Activated naive CD4-positive, alpha-beta T cell treated with anti-CD3 and anti-CD28 coated beads, Interleukin-2, amount 50 U/mL, for 24 hours (primary cell): Measurements from ENCODE around the gene CUL4A.

Experiments
- H3K27ac Mint-ChIP-seq: one replicate; pipeline ENCODE4 v1.8.0; 2021; ENCODE audit warnings: mild to moderate bottlenecking, mixed read lengths
- H3K27me3 Mint-ChIP-seq: one replicate; pipeline ENCODE4 v1.8.0; 2021; ENCODE audit warnings: mixed read lengths
- H3K36me3 Mint-ChIP-seq: one replicate; pipeline ENCODE4 v1.8.0; 2021; ENCODE audit warnings: mixed read lengths
- H3K4me1 Mint-ChIP-seq: one replicate; pipeline ENCODE4 v1.8.0; 2021; ENCODE audit warnings: mixed read lengths
- H3K4me3 Mint-ChIP-seq: one replicate; pipeline ENCODE4 v1.8.0; 2021; ENCODE audit warnings: mild to moderate bottlenecking, mixed read lengths
- H3K9me3 Mint-ChIP-seq: one replicate; pipeline ENCODE4 v1.8.0; 2021; ENCODE audit warnings: mixed read lengths

CUL4A gene

DNA sequence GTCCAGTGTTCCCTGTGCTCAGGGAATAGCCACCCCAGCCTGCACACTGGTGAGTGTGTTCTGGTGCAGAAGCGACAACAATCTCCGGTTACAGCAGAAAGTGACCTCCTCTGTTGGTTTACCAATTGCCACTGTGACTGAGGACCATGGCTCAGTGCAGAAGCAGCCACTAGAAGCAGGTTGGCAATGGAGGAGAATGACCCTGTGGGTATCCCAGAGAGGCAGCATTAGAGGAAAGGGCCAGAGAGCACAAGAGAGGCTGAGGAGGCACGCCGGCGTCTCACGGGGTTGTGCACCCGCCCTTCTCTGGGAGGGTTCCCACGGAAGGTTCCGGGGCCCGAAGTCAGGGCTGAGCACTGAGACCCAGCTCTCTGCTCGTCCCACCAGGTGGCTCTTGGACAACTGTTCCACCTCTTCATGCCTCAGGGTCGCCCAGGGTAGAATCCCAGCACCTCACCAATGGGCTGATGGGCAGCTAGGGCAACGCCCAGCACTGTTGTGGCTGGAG is 36.9 kb upstream of the CUL4A start:
- H3K27ac Mint-ChIP-seq = no peak overlapping the region
- H3K36me3 Mint-ChIP-seq = peaks cover 23% of the 10 kb centered on the region
- no peak overlapping the region for H3K4me3 Mint-ChIP-seq
- H3K27me3 Mint-ChIP-seq = no peaks in the 10 kb centered on the region
- peaks cover 6% of the 10 kb centered on the region for H3K9me3 Mint-ChIP-seq
- H3K4me1 Mint-ChIP-seq = peaks cover 25% of the 10 kb centered on the region

- Mint-ChIP-seq H3K4me3 (peak overlapping the region; percentile 75), H3K27me3 (no peaks in the 10 kb centered on the region), H3K4me1 (peaks cover 45% of the 10 kb centered on the region), H3K36me3 (peaks cover 24% of the 10 kb centered on the region), H3K9me3 (peaks cover 6% of the 10 kb centered on the region), H3K27ac (peak overlapping the region; percentile 98)
These were observed 33.1 kb upstream of the CUL4A start for GRCh38 chr13:113176280-113176679.

GRCh38 chr13:113176822-113177221 is 32.6 kb upstream of the CUL4A start:
- H3K4me1 Mint-ChIP-seq = peaks cover 48% of the 10 kb centered on the region
- H3K4me3 Mint-ChIP-seq = no peak overlapping the region
- no peak overlapping the region for H3K27ac Mint-ChIP-seq
- H3K36me3 Mint-ChIP-seq = peaks cover 26% of the 10 kb centered on the region
- H3K27me3 Mint-ChIP-seq = no peaks in the 10 kb centered on the region
- peaks cover 6% of the 10 kb centered on the region for H3K9me3 Mint-ChIP-seq

DNA sequence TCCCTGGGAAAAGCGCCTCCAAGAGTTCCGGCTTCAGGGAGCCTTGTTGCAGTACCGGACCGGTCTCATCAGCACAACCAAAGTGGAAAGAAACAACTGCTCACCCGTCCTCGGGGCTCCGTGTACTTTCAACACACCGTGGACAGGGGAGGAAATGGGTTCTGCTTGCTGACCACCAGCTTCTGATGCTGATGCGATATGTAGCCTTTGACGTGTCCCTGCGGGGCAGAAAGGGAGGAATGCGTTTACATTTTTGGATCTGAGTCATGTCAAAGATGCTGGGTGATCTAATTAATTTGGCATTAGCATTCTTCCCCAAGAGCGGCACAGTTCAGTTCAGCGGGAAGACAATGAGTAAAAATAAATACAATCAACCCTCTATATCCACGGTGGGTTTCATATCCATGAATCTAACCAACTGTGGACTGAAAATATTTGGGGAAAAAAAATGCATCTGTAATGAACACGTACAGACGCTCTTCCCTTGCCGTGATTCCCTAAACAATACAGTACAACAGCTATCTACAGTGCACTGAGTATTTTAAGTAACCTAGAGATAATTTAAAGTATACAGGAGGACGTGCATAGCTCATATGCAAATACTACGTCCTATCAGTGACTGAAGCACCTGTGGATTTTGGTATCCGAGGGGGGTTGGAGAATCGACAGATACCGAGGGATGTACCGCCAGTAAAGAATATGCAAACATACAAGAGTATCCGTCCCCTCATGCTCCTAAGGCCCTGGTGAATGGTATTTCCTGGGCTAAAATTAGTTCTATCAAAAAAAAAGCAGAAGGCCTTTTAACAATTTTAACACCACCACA is 31.1 kb upstream of the CUL4A start:
- Mint-ChIP-seq H3K9me3 (peaks cover 6% of the 10 kb centered on the region), H3K4me3 (peak overlapping the region; percentile 23), H3K27ac (no peak overlapping the region), H3K27me3 (no peaks in the 10 kb centered on the region), H3K36me3 (peaks cover 33% of the 10 kb centered on the region), H3K4me1 (peaks cover 51% of the 10 kb centered on the region)

DNA sequence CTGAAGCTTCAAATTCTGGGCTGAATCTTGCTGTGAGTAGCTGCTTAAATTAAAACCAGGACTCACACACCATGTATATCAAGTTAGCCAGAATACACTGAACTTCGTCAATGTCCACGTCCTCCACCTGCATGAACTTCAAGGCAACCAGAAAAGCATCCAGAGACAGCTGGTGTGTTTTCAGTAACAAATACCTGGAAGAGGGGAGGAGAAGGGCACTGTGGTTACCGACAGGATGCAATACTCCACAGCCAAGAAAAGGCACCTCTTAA is 30.6 kb upstream of the CUL4A start:
- Mint-ChIP-seq H3K4me1 (peaks cover 56% of the 10 kb centered on the region), H3K27ac (no peak overlapping the region), H3K36me3 (peaks cover 36% of the 10 kb centered on the region), H3K9me3 (peaks cover 6% of the 10 kb centered on the region), H3K27me3 (no peaks in the 10 kb centered on the region), H3K4me3 (no peak overlapping the region)

DNA sequence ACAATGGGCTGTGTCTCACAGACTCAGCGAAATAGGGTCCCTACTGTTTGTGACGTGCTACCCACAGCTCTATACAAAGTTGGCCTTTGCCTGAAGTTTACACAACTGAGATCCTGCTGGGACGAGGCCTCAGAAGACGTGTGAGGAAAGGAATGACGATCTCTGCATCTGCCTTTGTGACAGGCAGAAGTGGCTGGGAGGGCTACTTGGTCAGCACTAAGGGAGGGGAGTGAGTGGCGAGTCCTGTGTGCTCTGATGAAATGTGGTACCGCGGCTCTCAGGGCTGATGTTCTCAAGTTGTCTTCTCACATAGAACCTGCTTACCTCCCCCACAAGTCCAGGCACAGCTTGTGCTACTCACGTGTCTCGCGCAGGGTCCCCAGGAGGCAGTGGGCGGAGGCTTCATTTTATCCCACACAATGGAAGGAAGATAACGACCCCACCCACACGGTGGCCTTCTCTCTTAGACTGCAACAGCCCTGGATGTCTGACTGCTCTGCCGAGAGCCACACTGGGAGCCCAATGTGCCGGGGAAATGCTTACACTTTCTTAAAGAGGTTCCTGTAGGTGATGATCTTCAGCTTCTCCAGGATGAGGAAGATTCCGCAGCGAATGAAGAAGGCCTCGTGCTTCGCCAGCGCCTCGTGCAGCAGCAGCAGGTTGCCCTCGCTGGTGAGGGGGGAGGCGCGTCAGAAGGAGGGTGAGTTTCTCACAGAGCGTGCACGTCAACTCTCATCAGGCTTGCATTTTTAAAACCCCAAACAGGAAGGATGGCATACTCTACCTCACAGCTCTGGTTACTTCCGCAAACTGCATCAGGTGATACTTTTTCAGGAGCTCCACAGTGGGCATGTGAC is 29.8 kb upstream of the CUL4A start:
- Mint-ChIP-seq H3K36me3 (peaks cover 33% of the 10 kb centered on the region), H3K4me1 (peaks cover 57% of the 10 kb centered on the region), H3K4me3 (no peak overlapping the region), H3K27me3 (no peaks in the 10 kb centered on the region), H3K9me3 (peaks cover 6% of the 10 kb centered on the region), H3K27ac (peak overlapping the region; percentile 84)

DNA sequence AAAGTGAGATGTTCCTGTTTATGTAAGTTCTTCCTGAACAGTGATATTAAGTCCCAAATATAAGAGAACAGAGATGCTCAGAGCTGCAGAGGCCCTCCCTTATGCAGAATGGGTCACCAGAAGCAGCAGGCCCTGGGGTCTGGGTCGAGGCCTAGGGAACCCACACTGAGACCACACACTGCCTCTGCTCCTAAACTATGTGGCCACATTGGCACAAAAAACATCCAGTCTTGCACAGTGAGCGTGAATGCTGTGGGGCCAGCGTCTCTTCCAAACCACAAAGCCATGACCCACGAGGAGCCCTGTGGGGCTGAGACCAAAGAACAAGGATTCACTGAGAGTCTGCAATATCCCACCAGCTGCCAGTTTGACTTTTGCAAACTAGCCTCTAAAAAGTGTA is 27.4 kb upstream of the CUL4A start:
- Mint-ChIP-seq H3K27ac (no peak overlapping the region), H3K4me1 (peaks cover 56% of the 10 kb centered on the region), H3K27me3 (no peaks in the 10 kb centered on the region), H3K4me3 (peak overlapping the region; percentile 39), H3K36me3 (peaks cover 29% of the 10 kb centered on the region), H3K9me3 (no peaks in the 10 kb centered on the region)

DNA sequence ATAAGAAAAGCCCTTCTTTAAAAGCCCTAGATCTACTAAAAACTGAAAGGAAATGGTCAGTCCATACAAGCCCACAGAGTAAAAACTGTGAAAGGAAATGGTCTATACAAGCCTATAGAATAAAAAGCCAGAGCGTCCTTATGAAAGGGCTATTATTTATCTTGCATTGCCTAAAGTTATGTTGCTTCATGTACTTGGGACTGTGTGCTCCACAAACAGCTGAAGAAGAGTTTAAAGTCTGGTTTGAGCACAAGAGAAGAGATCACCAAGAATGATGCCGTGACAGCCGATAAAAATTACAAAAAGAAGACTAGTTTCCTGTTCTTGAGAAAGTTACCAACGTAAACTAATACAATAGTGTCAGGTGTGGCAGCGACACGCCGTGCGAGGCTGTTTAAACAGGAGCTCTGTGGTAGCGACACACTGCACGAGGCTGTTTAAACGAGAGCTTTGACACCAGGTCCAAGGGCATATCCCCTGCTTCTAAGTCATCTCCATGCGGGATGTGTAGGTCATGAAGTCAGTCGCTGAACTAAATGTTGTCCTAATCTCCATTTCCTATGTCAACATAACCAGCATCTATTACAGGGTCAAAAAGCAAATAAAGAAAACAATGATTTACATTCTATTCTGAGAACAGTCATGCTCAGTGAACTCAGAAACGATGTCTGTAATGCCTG is 25.8 kb upstream of the CUL4A start:
- no peaks in the 10 kb centered on the region for H3K27me3 Mint-ChIP-seq
- peak overlapping the region; percentile 38 for H3K27ac Mint-ChIP-seq
- H3K4me3 Mint-ChIP-seq = peak overlapping the region; percentile 71
- H3K36me3 Mint-ChIP-seq = peaks cover 29% of the 10 kb centered on the region
- no peaks in the 10 kb centered on the region for H3K9me3 Mint-ChIP-seq
- peaks cover 65% of the 10 kb centered on the region for H3K4me1 Mint-ChIP-seq

GRCh38 chr13:113184568-113185440 is 24.6 kb upstream of the CUL4A start:
- Mint-ChIP-seq H3K27me3 (no peaks in the 10 kb centered on the region), H3K4me1 (peaks cover 61% of the 10 kb centered on the region), H3K9me3 (no peaks in the 10 kb centered on the region), H3K36me3 (peaks cover 32% of the 10 kb centered on the region), H3K4me3 (peak overlapping the region; percentile 87), H3K27ac (peak overlapping the region; percentile 87)

GRCh38 chr13:113186061-113186900 is 23.1 kb upstream of the CUL4A start:
- Mint-ChIP-seq H3K27me3 (no peaks in the 10 kb centered on the region), H3K4me3 (peak overlapping the region; percentile 82), H3K9me3 (no peaks in the 10 kb centered on the region), H3K36me3 (peaks cover 31% of the 10 kb centered on the region), H3K4me1 (peaks cover 50% of the 10 kb centered on the region), H3K27ac (peak overlapping the region; percentile 91)

DNA sequence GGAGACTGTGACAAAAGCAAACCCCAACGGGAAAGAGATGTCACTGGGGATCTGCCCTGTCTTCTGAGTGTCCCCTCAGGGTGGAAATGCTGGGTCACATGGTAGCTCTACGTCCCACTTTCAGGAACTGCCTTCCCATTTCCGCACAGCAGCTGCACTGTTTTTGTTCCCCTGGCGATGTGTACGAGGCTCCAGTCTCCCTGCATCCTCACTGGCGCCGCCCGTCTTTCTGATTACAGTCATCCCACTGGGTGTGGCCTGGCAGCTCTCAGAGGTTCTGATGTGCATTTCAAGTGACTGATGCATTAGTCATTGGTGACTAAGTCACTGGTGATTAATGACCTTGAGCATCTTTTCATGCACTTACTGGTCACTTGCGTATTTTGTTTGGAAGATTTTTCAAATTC is 22.1 kb upstream of the CUL4A start:
- H3K4me3 Mint-ChIP-seq = peak overlapping the region; percentile 57
- peaks cover 45% of the 10 kb centered on the region for H3K4me1 Mint-ChIP-seq
- peaks cover 26% of the 10 kb centered on the region for H3K36me3 Mint-ChIP-seq
- no peaks in the 10 kb centered on the region for H3K27me3 Mint-ChIP-seq
- H3K27ac Mint-ChIP-seq = peak overlapping the region; percentile 64
- H3K9me3 Mint-ChIP-seq = no peaks in the 10 kb centered on the region

DNA sequence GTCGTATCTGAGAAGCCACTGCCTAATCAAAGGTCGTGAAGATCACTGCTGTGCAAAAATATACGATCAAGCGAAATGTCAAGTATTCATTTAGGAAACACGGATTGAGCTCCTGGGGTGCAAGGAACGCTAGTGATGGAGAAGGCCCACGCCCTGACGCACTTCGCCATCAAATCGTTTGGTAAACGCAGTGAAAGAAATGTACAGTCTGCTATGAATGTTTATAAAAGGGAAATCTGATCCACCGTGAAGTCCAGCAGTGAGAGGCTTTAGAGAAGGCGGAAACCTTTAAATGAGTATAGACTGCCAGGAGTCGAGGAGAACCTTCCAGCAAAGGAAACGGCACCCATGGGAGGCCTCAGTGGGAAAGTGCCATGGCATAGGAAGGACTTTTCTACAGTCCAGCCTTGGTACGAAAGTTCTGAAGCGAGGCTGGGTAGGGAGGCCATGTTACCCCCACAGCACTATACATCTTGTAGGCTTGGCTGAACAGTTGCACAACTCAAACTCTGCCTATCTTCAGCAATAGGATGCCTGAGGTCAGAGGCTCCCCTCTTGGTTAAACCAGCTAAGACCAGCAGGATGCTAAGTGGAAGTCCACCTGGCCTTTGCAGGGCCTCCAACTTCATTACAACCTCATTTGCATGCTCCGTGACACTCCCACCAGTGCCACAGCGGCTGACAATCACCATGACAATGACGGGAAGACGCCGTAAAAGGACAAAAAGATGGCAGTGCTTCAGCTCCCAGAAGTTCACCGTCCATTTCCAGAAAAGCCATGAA is 21.3 kb upstream of the CUL4A start:
- H3K4me3 Mint-ChIP-seq = no peak overlapping the region
- no peaks in the 10 kb centered on the region for H3K9me3 Mint-ChIP-seq
- peaks cover 43% of the 10 kb centered on the region for H3K4me1 Mint-ChIP-seq
- no peak overlapping the region for H3K27ac Mint-ChIP-seq
- peaks cover 24% of the 10 kb centered on the region for H3K36me3 Mint-ChIP-seq
- H3K27me3 Mint-ChIP-seq = no peaks in the 10 kb centered on the region

DNA sequence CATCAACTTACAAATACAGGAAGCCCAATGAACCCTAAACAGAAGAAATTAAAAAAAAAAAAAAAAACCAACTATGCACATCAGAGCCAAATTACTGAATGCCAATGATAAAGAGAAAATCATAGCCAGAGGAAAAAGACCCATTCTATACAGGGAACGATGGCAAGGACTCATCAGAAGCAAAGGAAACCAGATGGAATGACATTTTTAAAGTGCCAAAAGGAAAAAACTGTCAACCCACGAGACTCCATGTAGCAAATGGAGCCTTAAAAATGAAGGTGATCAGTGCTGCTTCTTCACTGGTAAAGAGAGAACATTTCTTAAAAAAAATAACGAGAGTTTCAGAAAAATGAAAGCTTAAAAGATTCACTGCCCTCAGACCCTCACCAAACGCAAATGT is 19.2 kb upstream of the CUL4A start:
- Mint-ChIP-seq H3K27ac (no peak overlapping the region), H3K4me1 (peaks cover 30% of the 10 kb centered on the region), H3K36me3 (peaks cover 20% of the 10 kb centered on the region), H3K9me3 (no peaks in the 10 kb centered on the region), H3K4me3 (no peak overlapping the region), H3K27me3 (no peaks in the 10 kb centered on the region)

- peaks cover 26% of the 10 kb centered on the region for H3K36me3 Mint-ChIP-seq
These were observed 17.1 kb upstream of the CUL4A start for GRCh38 chr13:113192279-113192678.

More at GRCh38 chr13:113192279-113192678, 17.1 kb upstream of the CUL4A start:
- H3K9me3 Mint-ChIP-seq = no peaks in the 10 kb centered on the region
- H3K4me1 Mint-ChIP-seq = peaks cover 15% of the 10 kb centered on the region
- H3K4me3 Mint-ChIP-seq = no peak overlapping the region
- no peak overlapping the region for H3K27ac Mint-ChIP-seq
- no peaks in the 10 kb centered on the region for H3K27me3 Mint-ChIP-seq
